Keratinocyte (primary cell): ENCODE measurements around the gene LINC01488. TPM values are rescaled to one million over a fixed set of nuclear protein-coding genes. Genes with fewer than 3 reads are reported as not detected.

ENCODE experiments used
- DNase-seq: peaks from one replicate; pipeline ENCODE4 v3.0.0-alpha.2; 2011; ENCODE audit warnings: low read depth, missing footprints, low spot score
- FAIRE-seq: peaks from 2 replicates; lab custom pipeline; 2011; peaks lifted over from hg19 to GRCh38; lab: Jason Lieb, UNC
- H2AFZ ChIP-seq: 2 replicates; pipeline ENCODE4 v1.6.0; 2012; ENCODE audit warnings: low read length, control low read depth, inconsistent platforms; ENCODE audit not compliant: control insufficient read depth
- H3K27ac ChIP-seq: 2 replicates; pipeline ENCODE4 v1.5.1; 2011; ENCODE audit warnings: low read length; ENCODE audit not compliant: control insufficient read depth, insufficient read depth
- H3K27me3 ChIP-seq: 3 replicates; pipeline ENCODE4 v1.6.0; 2011; ENCODE audit warnings: low read length; ENCODE audit not compliant: control insufficient read depth, insufficient read depth; ENCODE audit errors: extremely low read depth
- H3K36me3 ChIP-seq, 2 experiments: 2 replicates in 1 of 2; 3 replicates in 1 of 2; pipeline ENCODE4 v1.5.1; 2011; ENCODE audit warnings: low read length in 2 of 2, mild to moderate bottlenecking in 1 of 2; ENCODE audit not compliant: control insufficient read depth in 2 of 2, insufficient read depth in 2 of 2; ENCODE audit errors: extremely low read depth in 1 of 2
- H3K4me1 ChIP-seq: 3 replicates; pipeline ENCODE4 v1.5.1; 2011; ENCODE audit warnings: low read length; ENCODE audit not compliant: control insufficient read depth, insufficient read depth; ENCODE audit errors: extremely low read depth
- H3K4me2 ChIP-seq: 3 replicates; pipeline ENCODE4 v1.6.0; 2011; ENCODE audit warnings: low read depth, low read length; ENCODE audit not compliant: control insufficient read depth, insufficient read depth; ENCODE audit errors: extremely low read depth
- H3K4me3 ChIP-seq, 3 experiments: fragments of 200-600 bp in 1 of 3; sonication (generic) in 1 of 3; 2 replicates in 2 of 3; 3 replicates in 1 of 3; pipeline ENCODE4 v1.5.1; 2011 to 2016; ENCODE audit warnings: low read length in 3 of 3, mild to moderate bottlenecking in 3 of 3, control low read depth in 2 of 3, inconsistent platforms in 1 of 3, low read depth in 1 of 3, mixed read lengths in 1 of 3, mixed run types in 1 of 3, moderate library complexity in 1 of 3; ENCODE audit not compliant: control insufficient read depth in 2 of 3, insufficient read depth in 2 of 3; ENCODE audit errors: extremely low read depth in 1 of 3
- H3K79me2 ChIP-seq: 2 replicates; pipeline ENCODE4 v1.6.0; 2012; ENCODE audit warnings: low read length; ENCODE audit not compliant: control insufficient read depth, insufficient read depth
- H3K9ac ChIP-seq: 3 replicates; pipeline ENCODE4 v1.6.0; 2011; ENCODE audit warnings: low read length; ENCODE audit not compliant: control insufficient read depth, insufficient read depth; ENCODE audit errors: extremely low read depth
- H3K9me1 ChIP-seq: 3 replicates; pipeline ENCODE4 v1.6.0; 2011; ENCODE audit warnings: low read length; ENCODE audit not compliant: control insufficient read depth, insufficient read depth; ENCODE audit errors: extremely low read depth
- H3K9me3 ChIP-seq: 2 replicates; pipeline ENCODE4 v1.5.1; 2012; ENCODE audit warnings: low read depth, low read length; ENCODE audit not compliant: control insufficient read depth
- H4K20me1 ChIP-seq: 3 replicates; pipeline ENCODE4 v1.6.0; 2011; ENCODE audit warnings: low read length; ENCODE audit not compliant: control insufficient read depth, insufficient read depth; ENCODE audit errors: extremely low read depth
- CTCF ChIP-seq, 3 experiments: IDR thresholded peaks in 1 of 3; conservative IDR thresholded peaks in 1 of 3; optimal IDR thresholded peaks in 1 of 3; 2 replicates in 2 of 3; 3 replicates in 1 of 3; pipeline versions ENCODE3 to v1.5.1; 2011; ENCODE audit warnings: low read length in 3 of 3, mild to moderate bottlenecking in 3 of 3, moderate library complexity in 2 of 3, control low read depth in 1 of 3, inconsistent platforms in 1 of 3; ENCODE audit not compliant: insufficient read depth in 2 of 3; ENCODE audit errors: extremely low read depth in 1 of 3
- EZH2 ChIP-seq: IDR thresholded peaks from one replicate; pipeline ENCODE4 v1.6.1; 2012; ENCODE audit warnings: inconsistent platforms, mild to moderate bottlenecking, low read length, moderate library complexity
- dilution Hi-C: fragments of 300-500 bp; cut with MboI; formaldehyde crosslinking; loops from one replicate; pipeline ENCODE4 v1.7.0; 2020; ENCODE audit warnings: low sequenced_read_pairs; ENCODE audit not compliant: extremely low pct_ligation_motif_present
- polyA plus RNA-seq, 5 experiments: library from polyadenylated mRNA; depleted of rRNA in 3 of 5; stranded (reverse) in 3 of 5; stranded (forward) in 1 of 5; unstranded in 1 of 5; fragments of >200 nt; gene quantifications; 1 replicate in 1 of 5; 2 replicates in 3 of 5; 3 replicates in 1 of 5; pipeline versions ENCODE4 v1.2.1 to v1.2.3, GENCODE V29; 2011 to 2012; ENCODE audit warnings: missing spikeins in 2 of 5, low read depth in 1 of 5, low replicate concordance in 1 of 5

The LINC01488 gene
- polyA plus RNA-seq, 1 donor (not counting 4 experiments of a cell fraction or from before 2014, with no cell fraction given), result not detected

GRCh38 chr11:69520186-69520916 lies 38.9 kb downstream of the LINC01488 start:
- no peak overlapping the region for H3K9ac ChIP-seq
- no peak overlapping the region for H3K4me2 ChIP-seq
- H3K9me1 ChIP-seq, result no peaks in the 10 kb centered on the region
- no peak overlapping the region for H3K27ac ChIP-seq
- DNase-seq (no peak), FAIRE-seq (no peak)
- H3K4me1 ChIP-seq, result peaks cover 11% of the 10 kb centered on the region
- peaks cover 2% of the 10 kb centered on the region for H3K9me3 ChIP-seq
- H2AFZ ChIP-seq, result no peak overlapping the region
- TF ChIP-seq CTCF (optimal IDR thresholded peaks at IDR 0.05 in 1 of 3, IDR thresholded peaks at IDR 0.05 in 1 of 3, conservative IDR thresholded peaks at IDR 0.05 in 1 of 3; ENCODE audit: extremely low read depth in 1 of 3, insufficient read depth in 2 of 3, low read length in 3 of 3), result no peak
- TF ChIP-seq EZH2, result no peak
- no peak overlapping the region for H3K4me3 ChIP-seq
- H4K20me1 ChIP-seq, result no peaks in the 10 kb centered on the region
- dilution Hi-C loops, result no loop called here
- H3K27me3 ChIP-seq, result peaks cover 4% of the 10 kb centered on the region
- no peaks in the 10 kb centered on the region for H3K36me3 ChIP-seq
- no peaks in the 10 kb centered on the region for H3K79me2 ChIP-seq

- H3K4me2 ChIP-seq, result no peak overlapping the region
- FAIRE-seq, result no peak
- no peaks in the 10 kb centered on the region for H3K9me1 ChIP-seq
- peaks cover 4% of the 10 kb centered on the region for H3K27me3 ChIP-seq
- TF ChIP-seq EZH2, result no peak
- TF ChIP-seq CTCF (optimal IDR thresholded peaks at IDR 0.05 in 1 of 3, IDR thresholded peaks at IDR 0.05 in 1 of 3, conservative IDR thresholded peaks at IDR 0.05 in 1 of 3; ENCODE audit: extremely low read depth in 1 of 3, insufficient read depth in 2 of 3, low read length in 3 of 3), result no peak
- H3K9ac ChIP-seq, result no peak overlapping the region
- no peaks in the 10 kb centered on the region for H3K36me3 ChIP-seq
- DNase-seq, result no peak
- H3K27ac ChIP-seq, result no peak overlapping the region
- no peaks in the 10 kb centered on the region for H3K79me2 ChIP-seq
- H4K20me1 ChIP-seq, result no peaks in the 10 kb centered on the region
- H3K9me3 ChIP-seq, result peaks cover 2% of the 10 kb centered on the region
- peaks cover 11% of the 10 kb centered on the region for H3K4me1 ChIP-seq
- no peak overlapping the region for H2AFZ ChIP-seq
- dilution Hi-C loops, result no loop called here
- no peak overlapping the region for H3K4me3 ChIP-seq
These were observed 40.0 kb downstream of the LINC01488 start for GRCh38 chr11:69521457-69521856.
